Stimulated activated CD4-positive, alpha-beta T cell treated with anti-CD3 and anti-CD28 coated beads, Interleukin-4, amount 100 ng/mL, for 48 hours (primary cell): ENCODE measurements around the gene NELFCD.
"Not testable (repeated sequence)": the region's sequence is repeated elsewhere in the genome, so short reads cannot be mapped to it uniquely, and the experiment has no call there.

Source experiments
- DNase-seq, 2 donors: peaks; one replicate each; pipeline ENCODE4 v3.0.0-alpha.2; 2020; ENCODE audit warnings: low read depth in 2 of 2

NELFCD gene

DNA sequence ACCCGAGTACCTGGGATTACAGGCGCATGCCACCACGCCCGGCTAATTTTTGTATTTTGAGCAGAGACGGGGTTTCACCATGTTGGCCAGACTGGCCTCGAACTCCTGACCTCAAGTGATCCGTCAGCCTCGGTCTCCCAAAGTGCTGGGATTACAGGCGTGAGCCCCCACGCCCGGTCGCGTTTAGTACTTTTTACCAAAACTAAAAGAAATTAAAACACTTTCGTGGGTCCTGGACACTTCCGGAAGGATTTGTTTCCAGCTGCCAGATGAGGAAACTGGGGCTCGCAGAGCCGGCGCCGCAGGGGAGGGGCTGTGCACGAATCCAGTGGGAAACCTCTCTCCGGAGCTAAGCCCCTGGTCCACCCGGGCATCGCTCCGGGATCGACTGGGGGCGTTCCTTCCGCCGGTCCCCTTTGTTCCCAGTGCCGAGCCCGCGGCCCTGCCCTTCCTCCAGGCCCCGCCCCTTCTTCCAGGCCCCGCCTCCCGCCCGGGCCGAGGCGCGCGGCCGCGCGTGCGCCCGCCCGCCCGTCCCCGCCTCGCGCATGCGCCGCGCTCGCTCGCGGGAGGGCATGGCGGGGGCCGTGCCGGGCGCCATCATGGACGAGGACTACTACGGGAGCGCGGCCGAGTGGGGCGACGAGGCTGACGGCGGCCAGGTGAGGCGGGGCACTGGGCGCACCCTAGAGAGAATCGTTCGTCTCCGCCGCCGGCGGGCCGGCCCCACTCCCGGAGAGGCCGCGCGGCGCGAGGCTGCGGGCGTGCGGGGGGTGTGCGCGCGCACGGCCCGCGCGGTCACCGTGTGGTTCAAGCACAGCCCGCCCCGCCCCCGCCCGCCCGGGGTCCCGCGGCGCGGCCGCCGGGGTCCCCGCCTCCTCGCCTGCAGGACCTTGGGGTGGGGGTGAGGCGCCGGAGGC lies at the start of gene NELFCD:
Gene NELFCD, plus strand, starts transcription at position 546 of the 917 bp plus-strand sequence. Its CDS starts 54 bp downstream, at position 600.
- DNase-seq, result peak; percentile 82 to 89

DNA sequence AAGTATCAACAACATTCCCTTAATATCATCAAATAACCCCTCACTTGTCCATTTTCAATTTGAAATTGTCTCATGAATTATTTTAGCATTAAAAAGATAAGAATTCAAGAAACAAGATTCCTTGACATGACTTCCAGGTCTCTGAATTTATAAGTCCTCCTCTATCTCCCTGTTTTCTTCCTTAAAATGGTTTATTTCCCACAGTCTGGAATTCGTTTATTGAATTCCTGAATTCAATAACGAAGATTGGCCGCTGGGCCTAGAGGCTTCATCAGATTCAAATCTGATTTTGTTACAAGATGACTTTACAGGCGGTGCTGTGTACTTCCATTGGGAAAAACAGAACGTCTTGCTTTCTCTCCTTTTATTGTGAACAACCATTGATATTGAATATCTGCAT lies 48.9 kb upstream of the NELFCD start:
- no peak for DNase-seq

DNA sequence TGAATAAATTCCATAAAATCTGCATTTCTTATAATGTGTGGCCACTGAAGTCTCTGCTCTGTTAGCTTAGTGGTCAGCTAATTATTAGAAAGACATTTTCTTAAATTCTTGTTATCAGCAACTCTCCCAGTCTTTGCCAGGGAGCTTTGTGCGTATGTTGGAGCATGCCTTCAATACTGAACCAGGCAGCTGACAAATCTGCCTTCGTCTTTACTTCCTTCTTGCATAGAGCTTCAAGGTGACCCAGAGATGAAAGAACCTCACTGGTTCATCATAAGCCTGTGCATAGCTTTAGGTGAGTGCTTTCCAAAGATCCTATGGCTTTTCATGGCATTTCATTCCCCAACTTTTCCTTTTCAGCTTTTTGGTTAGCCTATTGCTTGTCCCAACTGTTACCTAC lies 43.0 kb upstream of the NELFCD start:
- no peak for DNase-seq

DNA sequence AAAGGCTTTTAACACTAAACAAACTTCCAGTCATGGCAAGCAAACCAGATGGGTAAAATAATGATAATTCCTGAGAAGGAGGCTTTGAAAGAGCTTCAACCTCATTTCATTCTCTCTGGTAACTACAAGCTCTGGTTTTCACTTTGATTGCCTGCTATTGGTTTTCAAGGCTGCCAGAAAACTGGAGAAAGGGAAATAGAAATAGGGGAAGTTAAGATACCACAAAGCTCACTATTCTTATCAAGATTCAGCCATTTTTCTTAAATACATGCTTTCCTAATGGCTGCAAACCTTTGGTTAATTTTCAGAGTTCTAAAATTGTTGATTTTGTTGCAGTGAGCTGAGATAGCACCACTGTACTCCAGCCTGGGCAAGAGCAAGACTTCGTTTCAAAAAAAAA lies 42.5 kb upstream of the NELFCD start:
- no peak for DNase-seq

GRCh38 chr20:58941471-58941870 lies 39.6 kb upstream of the NELFCD start:
- no peak for DNase-seq

DNA sequence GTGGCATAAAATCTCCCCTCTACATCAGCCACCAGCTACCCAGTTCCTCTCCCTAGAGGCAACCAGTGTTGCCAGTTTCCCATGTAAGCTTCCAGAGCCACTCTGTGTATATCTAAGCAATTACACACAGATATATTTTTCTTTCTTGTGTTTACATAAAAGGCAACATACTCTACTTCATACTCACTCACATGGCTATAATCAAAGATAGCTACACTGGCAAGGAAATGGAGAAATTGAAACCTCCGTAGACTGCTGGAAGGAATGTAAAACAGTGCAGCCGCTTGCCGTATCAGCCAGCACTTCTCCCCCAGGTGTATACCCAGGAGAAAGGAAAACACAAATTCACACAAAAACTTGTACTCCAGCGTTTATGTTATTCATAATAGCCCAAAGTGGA lies 38.5 kb upstream of the NELFCD start:
- DNase-seq, result no peak

- no peak for DNase-seq
Measured at GRCh38 chr20:58944610-58945009, 36.4 kb upstream of the NELFCD start.

GRCh38 chr20:58945965-58946631 lies 35.0 kb upstream of the NELFCD start:
- no peak for DNase-seq

GRCh38 chr20:58947797-58948388 lies 33.2 kb upstream of the NELFCD start:
- not testable (repeated sequence) for DNase-seq

GRCh38 chr20:58950603-58951002 lies 30.5 kb upstream of the NELFCD start:
- no peak for DNase-seq

GRCh38 chr20:58953050-58953449 lies 28.0 kb upstream of the NELFCD start:
- DNase-seq, result no peak

GRCh38 chr20:58956078-58956477 lies 25.0 kb upstream of the NELFCD start:
- no peak for DNase-seq

GRCh38 chr20:58959652-58960051 lies 21.4 kb upstream of the NELFCD start:
- no peak for DNase-seq

DNA sequence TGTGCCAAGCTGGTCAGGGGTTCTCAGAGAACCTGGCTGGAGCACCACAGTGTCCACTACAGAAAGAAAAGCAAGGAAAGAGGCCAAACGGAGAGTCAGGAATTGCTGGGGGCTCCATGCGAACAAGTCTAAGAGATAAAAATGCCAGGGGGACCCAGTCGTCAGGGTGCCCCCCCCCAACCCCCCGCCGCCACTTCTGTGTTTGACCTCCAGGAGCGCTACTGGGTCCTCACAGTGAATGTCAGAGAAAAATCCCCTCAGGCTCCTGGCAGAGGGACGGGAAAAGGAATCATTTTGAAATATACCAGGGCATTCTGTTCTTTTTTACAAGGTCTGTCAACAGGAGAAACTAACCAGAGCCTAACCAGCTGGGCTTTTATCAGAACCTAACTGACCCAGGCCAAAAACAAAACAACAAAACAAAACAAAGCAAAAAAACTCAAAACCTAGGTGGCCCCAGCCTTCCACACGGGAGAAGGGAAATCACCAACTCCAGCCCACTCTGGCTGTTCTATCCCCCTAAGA lies 17.9 kb upstream of the NELFCD start:
- no peak for DNase-seq

GRCh38 chr20:58963922-58964321 lies 17.1 kb upstream of the NELFCD start:
- not testable (repeated sequence) for DNase-seq

GRCh38 chr20:58965270-58966064 lies 15.6 kb upstream of the NELFCD start:
- no peak for DNase-seq

GRCh38 chr20:58967652-58968429 lies 13.2 kb upstream of the NELFCD start:
- DNase-seq, result no peak

GRCh38 chr20:58969439-58969838 lies 11.6 kb upstream of the NELFCD start:
- no peak for DNase-seq

DNA sequence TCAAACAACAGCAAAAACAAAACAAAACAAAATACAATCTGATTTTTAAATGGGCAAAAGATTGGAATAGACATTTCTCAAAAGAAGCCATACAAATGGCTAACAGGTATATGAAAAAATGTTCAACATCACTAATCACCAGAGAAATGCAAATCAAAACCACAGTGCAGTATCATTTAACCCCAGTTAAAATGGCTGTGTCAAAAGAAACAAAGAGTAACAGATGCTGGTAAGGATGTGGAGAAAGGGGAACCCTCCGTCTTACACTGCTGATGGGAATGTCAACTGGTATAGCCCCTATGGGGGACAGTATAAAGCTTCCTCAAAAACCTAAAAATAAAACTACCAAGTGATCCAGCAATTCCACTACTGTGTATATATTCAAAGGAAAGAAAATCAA lies 10.9 kb upstream of the NELFCD start:
- no peak for DNase-seq

DNA sequence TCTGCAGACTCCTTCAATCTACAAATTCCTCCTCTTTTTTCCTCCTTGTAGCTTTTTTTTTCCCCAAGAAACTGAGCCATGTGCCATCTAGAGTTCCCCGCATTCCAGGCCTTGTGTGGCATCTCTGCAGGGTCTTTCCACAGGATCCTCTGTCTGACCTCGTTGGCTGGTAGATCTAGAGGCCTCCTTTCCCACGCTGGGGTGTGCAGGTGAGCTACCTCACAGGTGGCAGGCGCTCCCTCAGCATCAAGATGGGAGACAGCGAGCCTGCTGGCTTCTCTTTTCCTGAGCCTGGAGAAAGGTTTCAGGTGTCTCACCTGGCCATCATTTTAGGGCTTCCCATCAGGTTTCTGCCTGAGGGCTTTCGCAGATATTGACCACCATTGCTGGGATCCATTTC lies 9.6 kb upstream of the NELFCD start:
- no peak for DNase-seq

GRCh38 chr20:58973179-58973578 lies 7.9 kb upstream of the NELFCD start:
- DNase-seq, result no peak
